Endothelial cell of umbilical vein (primary cell): ENCODE data around the gene ARFIP1.

Experiments
- CTCF ChIP-seq, 2 donors: IDR thresholded peaks; 1 replicate in 1 of 2; 2 replicates in 1 of 2; pipeline ENCODE4 v1.5.1; 2011; ENCODE audit warnings: low read length in 2 of 2, mild to moderate bottlenecking in 2 of 2, moderate library complexity in 2 of 2, control low read depth in 1 of 2, inconsistent platforms in 1 of 2, low read depth in 1 of 2; ENCODE audit not compliant: insufficient read depth in 1 of 2; ENCODE audit errors: extremely low read depth in 1 of 2
- EZH2 ChIP-seq: IDR thresholded peaks from 2 replicates; pipeline ENCODE4 v1.6.1; 2012; ENCODE audit warnings: borderline replicate concordance, low read depth, mild to moderate bottlenecking, moderate library complexity, low read length, inconsistent platforms; ENCODE audit not compliant: severe bottlenecking
- GATA2 ChIP-seq: IDR thresholded peaks from 2 replicates; pipeline ENCODE4 v1.7.0; 2011; ENCODE audit warnings: low read depth, mild to moderate bottlenecking, moderate library complexity, mixed read lengths, low read length; ENCODE audit not compliant: insufficient read length, insufficient read depth
- MAX ChIP-seq: IDR thresholded peaks from 2 replicates; pipeline ENCODE4 v1.6.1; 2011; ENCODE audit not compliant: insufficient read depth, insufficient read length
- MYC ChIP-seq: IDR thresholded peaks from one replicate; pipeline ENCODE4 v1.6.1; 2011; ENCODE audit warnings: mild to moderate bottlenecking, low read depth, low read length
- POLR2A ChIP-seq: IDR thresholded peaks from 2 replicates; pipeline ENCODE4 v1.6.1; 2012; ENCODE audit warnings: low read depth, mild to moderate bottlenecking, control low read depth, low read length
- POLR2AphosphoS5 ChIP-seq: IDR thresholded peaks from 2 replicates; pipeline ENCODE4 v1.6.1; 2012; ENCODE audit warnings: low read depth, mild to moderate bottlenecking, control low read depth, low read length, moderate library complexity; ENCODE audit not compliant: insufficient read depth

GRCh38 chr4:152949930-152950329, 170.2 kb downstream of the ARFIP1 start:
- no peak for TF ChIP-seq CTCF (IDR thresholded peaks at IDR 0.05; ENCODE audit: extremely low read depth in 1 of 2, insufficient read depth in 1 of 2, low read depth in 1 of 2, low read length in 2 of 2)
- no peak for TF ChIP-seq POLR2A
- TF ChIP-seq MYC, result no peak
- TF ChIP-seq POLR2AphosphoS5, result no peak
- TF ChIP-seq EZH2, result peak; percentile 65
- TF ChIP-seq MAX, result no peak
- TF ChIP-seq GATA2, result no peak
